Heart left ventricle (tissue), 16 donors: Measurements from ENCODE around the gene ALOX15. TPM values are rescaled to one million over a fixed set of nuclear protein-coding genes. Genes with fewer than 3 reads are reported as not detected.

Experiments
- ATAC-seq, 4 donors: fragments of 200-7000 bp; cut with Tn5 transposase; one replicate each; pipeline ENCODE4 v1.9.1; 2020 to 2022; ENCODE audit warnings: moderate library complexity in 4 of 4, mild to moderate bottlenecking in 3 of 4, moderate number of reproducible peaks in 1 of 4
- DNase-seq, 5 donors: peaks; one replicate each; pipeline ENCODE4 v3.0.0-alpha.2; 2020
- H3K27ac ChIP-seq, 12 donors: fragments of 200-600 bp; sonication (generic) in 4 of 12; one replicate each; pipeline versions ENCODE4 v1.5.0 to v1.8.0; 2016 to 2022; ENCODE audit warnings: mild to moderate bottlenecking in 2 of 12
- H3K27me3 ChIP-seq, 9 donors: fragments of 200-600 bp; sonication (generic) in 2 of 9; one replicate each; pipeline versions ENCODE4 v1.5.1 to v1.8.0; 2016 to 2022; ENCODE audit warnings: mild to moderate bottlenecking in 3 of 9
- H3K36me3 ChIP-seq, 9 donors: fragments of 200-600 bp; sonication (generic) in 2 of 9; one replicate each; pipeline versions ENCODE4 v1.5.0 to v1.8.0; 2018 to 2022; ENCODE audit warnings: mild to moderate bottlenecking in 2 of 9
- H3K4me1 ChIP-seq, 12 donors: fragments of 200-600 bp; sonication (generic) in 4 of 12; one replicate each; pipeline versions ENCODE4 v1.5.0 to v1.8.0; 2016 to 2022; ENCODE audit warnings: mild to moderate bottlenecking in 3 of 12
- H3K4me3 ChIP-seq, 12 donors: fragments of 200-600 bp; sonication (generic) in 4 of 12; one replicate each; pipeline versions ENCODE4 v1.5.0 to v1.8.0; 2017 to 2022; ENCODE audit warnings: mild to moderate bottlenecking in 9 of 12, moderate library complexity in 4 of 12
- H3K9me3 ChIP-seq, 12 donors: fragments of 200-600 bp; sonication (generic) in 4 of 12; one replicate each; pipeline versions ENCODE4 v1.5.0 to v1.8.0; 2016 to 2022; ENCODE audit warnings: mild to moderate bottlenecking in 1 of 12
- POLR2A ChIP-seq, 2 donors: fragments of 450-650 bp; IDR thresholded peaks; one replicate each; pipeline ENCODE4 v1.6.1; 2017; ENCODE audit warnings: antibody characterized with exemption in 2 of 2, mild to moderate bottlenecking in 2 of 2, moderate library complexity in 2 of 2
- WGBS, 4 donors: extraction: QIAGEN DNeasy Blood & Tissue Kit in 2 of 4; methylation state at CpG; one replicate each; pipeline versions ENCODE4 v1.1.5 to v1.1.7; 2013 to 2018; 5-methylcytosine and 5-hydroxymethylcytosine counted together
- intact Hi-C, 10 donors: fragments of 100-400 bp; cut with DNase I; formaldehyde crosslinking; loops; one replicate each; pipeline versions ENCODE4 v1.11.1 to v1.14.2; 2022
- polyA plus RNA-seq, 2 donors: library from polyadenylated mRNA; stranded (reverse); fragments of 200-250 nt; gene quantifications; one replicate each; pipeline ENCODE4 v1.2.3, GENCODE V29; 2013
- total RNA-seq, 9 donors: library from RNA; depleted of rRNA in 2 of 9; stranded (reverse); fragments of >200 nt in 2 of 9; fragmentation: NEBNext Ultra II Directional in 3 of 9; extraction: Animal tissue kit (Norgen Biotek cat#: 25700) in 3 of 9; gene quantifications; one replicate each; pipeline versions ENCODE4 v1.1.0 to v1.2.4, GENCODE V29; 2016 to 2023
- TF ChIP-seq, protein P1 (sequence below), 12 donors: fragments of 200-600 bp; sonication (generic) in 4 of 12; IDR thresholded peaks; one replicate each; pipeline versions ENCODE4 v1.5.0 to v1.8.0; 2018 to 2022; ENCODE audit warnings: antibody characterized with exemption in 12 of 12, mild to moderate bottlenecking in 5 of 12
- donor health status: ischemic (EF 13 %, LVEDD 7.1; RV severe dilation, severe dysfunction).
- donor health status: healthy with polysubstance abuse.
- donor health status: DM: no; HTN: yes; CAD: no.
- donor health status: DM: no; HTN: no; CAD: no.
- donor health status: ischemic (EF 25% LVEDD 6.9; RV normal size, moderate dysfunction).
- donor health status: ischemic (EF 25% LVEDD 5.7; RV mildly dilated, moderate dysfunction).
- donor health status: healthy.
- donor health status: DM: yes; HTN: yes; CAD: no.
- donor health status: ischemic (EF 35%, LVEDD 5.7; RV mildly dilated, moderate dysfunction).
- donor health status: nonischemic (EF 11% LVEDD 7.7; RV severe dilation, severe dysfunction).
- donor health status: DM: yes; HTN: yes; CAD: no.
- donor health status: PGD.
- donor health status: ischemic (EF 29% LVEDD 5.4; RV normal size, mild dysfunction).
- donor health status: nonischemic (EF 23%, LVEDD 6.1; RV moderate dilation, normal function).

Gene ALOX15
- total and polyA plus RNA-seq, 11 donors, result 0.23 to 62.4 (median 0.38) TPM; not detected in 5

DNA sequence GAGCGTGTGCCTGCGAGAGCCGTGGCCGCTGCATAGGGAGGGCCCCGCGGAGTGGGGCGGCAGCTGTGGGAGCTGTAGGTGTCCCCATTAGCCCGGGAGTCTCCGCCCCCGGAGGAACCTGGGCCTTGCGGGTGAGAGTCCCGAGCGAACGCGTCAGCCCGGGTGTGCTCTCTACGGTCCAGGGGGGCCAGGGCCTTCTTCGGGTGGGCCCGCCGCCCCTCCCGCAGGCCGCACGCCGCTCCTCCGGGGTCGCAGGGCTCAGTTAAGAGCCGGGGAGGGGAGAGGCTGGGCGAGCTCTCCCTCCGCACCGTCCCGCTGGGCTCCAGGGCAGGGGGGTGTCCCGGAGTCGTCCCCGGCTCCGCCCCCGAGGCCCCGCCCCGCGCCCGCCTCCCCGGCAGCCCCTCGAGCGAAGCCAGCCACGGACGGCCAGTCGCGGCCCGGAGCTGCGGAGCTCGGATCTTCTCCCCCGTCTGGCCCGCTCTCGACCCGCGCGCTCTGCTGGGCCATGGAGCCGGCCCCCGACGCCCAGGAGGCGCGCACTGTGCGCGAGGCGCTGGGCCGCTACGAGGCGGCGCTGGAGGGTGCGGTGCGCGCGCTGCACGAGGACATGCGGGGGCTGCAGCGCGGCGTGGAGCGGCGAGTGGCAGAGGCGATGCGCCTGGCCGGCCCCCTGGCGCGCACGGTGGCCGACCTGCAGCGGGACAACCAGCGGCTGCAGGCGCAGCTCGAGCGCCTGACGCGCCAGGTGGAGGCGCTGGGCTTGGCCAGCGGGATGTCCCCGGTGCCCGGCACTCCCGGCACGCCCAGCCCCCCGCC is 57.2 kb downstream of the ALOX15 start, which contains the start of gene SMTNL2:
Gene SMTNL2, plus strand, starts transcription at position 429 of the 816 bp plus-strand sequence. Its CDS starts 77 bp downstream, at position 506.
- DNase-seq (peak in 4 of 5 donors; percentile 64 to 84 (median 82)), ATAC-seq (peak; percentile 8 to 79 (median 68))
- peak within 1 kb of the TSS; percentile 53 to 72 (median 62) for H3K4me3 ChIP-seq
- intact Hi-C loops, result loop anchor here in 1 of 10 donors (2.0 kb wide), 1 partner anchor 40 kb away; no protein-coding TSS in a partner anchor
- 0 to 1% (median 0%) methylated on average over 9 to 100 of the region's 100 CpGs for WGBS, 4 donors
- H3K36me3 ChIP-seq, result no peaks in the 10 kb centered on the region
- no peaks in the 10 kb centered on the region for H3K9me3 ChIP-seq
- peaks cover 0 to 73% (median 22%) of the 10 kb centered on the region in 12 donors for H3K4me1 ChIP-seq
- peak within 1 kb of the TSS; percentile 56 to 86 (median 74) for H3K27ac ChIP-seq
- peaks cover 0 to 30% (median 10%) of the 10 kb centered on the region in 9 donors for H3K27me3 ChIP-seq
- peak in 1 of 2 donors; percentile 78 for TF ChIP-seq POLR2A (IDR thresholded peaks at IDR 0.05)
- TF ChIP-seq, protein P1, sequence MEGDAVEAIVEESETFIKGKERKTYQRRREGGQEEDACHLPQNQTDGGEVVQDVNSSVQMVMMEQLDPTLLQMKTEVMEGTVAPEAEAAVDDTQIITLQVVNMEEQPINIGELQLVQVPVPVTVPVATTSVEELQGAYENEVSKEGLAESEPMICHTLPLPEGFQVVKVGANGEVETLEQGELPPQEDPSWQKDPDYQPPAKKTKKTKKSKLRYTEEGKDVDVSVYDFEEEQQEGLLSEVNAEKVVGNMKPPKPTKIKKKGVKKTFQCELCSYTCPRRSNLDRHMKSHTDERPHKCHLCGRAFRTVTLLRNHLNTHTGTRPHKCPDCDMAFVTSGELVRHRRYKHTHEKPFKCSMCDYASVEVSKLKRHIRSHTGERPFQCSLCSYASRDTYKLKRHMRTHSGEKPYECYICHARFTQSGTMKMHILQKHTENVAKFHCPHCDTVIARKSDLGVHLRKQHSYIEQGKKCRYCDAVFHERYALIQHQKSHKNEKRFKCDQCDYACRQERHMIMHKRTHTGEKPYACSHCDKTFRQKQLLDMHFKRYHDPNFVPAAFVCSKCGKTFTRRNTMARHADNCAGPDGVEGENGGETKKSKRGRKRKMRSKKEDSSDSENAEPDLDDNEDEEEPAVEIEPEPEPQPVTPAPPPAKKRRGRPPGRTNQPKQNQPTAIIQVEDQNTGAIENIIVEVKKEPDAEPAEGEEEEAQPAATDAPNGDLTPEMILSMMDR (IDR thresholded peaks at IDR 0.05), result peak in 3 of 12 donors; percentile 4 to 27 (median 5)

DNA sequence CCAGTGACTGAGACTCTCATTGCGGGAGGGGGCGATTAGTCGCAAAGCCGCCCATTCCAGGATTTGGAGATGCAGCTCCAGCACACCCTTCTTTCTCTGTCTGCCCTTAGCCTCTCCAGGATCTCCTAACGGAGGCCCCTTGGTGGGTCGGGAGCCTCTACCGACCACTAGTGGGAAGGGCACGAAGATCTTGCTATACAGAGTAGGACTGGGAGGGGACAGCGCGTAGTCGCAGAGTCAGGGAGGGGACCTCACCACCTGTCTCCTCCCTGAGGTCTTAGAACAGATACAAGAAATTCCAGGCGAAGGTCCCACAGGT is 57.7 kb downstream of the ALOX15 start:
- TF ChIP-seq, protein P1 (IDR thresholded peaks at IDR 0.05), result peak in 11 of 12 donors; percentile 16 to 55 (median 34)
- TF ChIP-seq POLR2A (IDR thresholded peaks at IDR 0.05), result no peak
- peak; percentile 28 to 72 (median 65) for ATAC-seq
- intact Hi-C loops, result loop anchor here in 1 of 10 donors (2.0 kb wide), 1 partner anchor 41 kb away; no protein-coding TSS in a partner anchor
- Histone ChIP-seq H3K9me3 (no peaks in the 10 kb centered on the region), H3K4me3 (peak overlapping the region; percentile 53 to 72 (median 62)), H3K36me3 (no peaks in the 10 kb centered on the region), H3K27me3 (peaks cover 0 to 30% (median 10%) of the 10 kb centered on the region in 9 donors), H3K4me1 (peaks cover 0 to 68% (median 22%) of the 10 kb centered on the region in 12 donors), H3K27ac (peak overlapping the region; percentile 56 to 86 (median 74))
- DNase-seq, result peak in 2 of 5 donors; percentile 63 to 65
- WGBS, 4 donors, result 21 to 38% (median 26%) methylated on average over 7 to 12 of the region's 12 CpGs

GRCh38 chr17:4583206-4583605 is 58.3 kb downstream of the ALOX15 start:
- 78 to 86% (median 82%) methylated on average over 3 of the region's 3 CpGs for WGBS, 4 donors
- TF ChIP-seq, protein P1 (IDR thresholded peaks at IDR 0.05), result no peak
- no peak for TF ChIP-seq POLR2A (IDR thresholded peaks at IDR 0.05)
- DNase-seq, result no peak
- Histone ChIP-seq H3K27ac (peak overlapping the region in 1 of 12 donors; percentile 82), H3K4me3 (peak overlapping the region in 4 of 12 donors; percentile 57 to 70 (median 64)), H3K27me3 (peaks cover 0 to 30% (median 10%) of the 10 kb centered on the region in 9 donors), H3K36me3 (no peaks in the 10 kb centered on the region), H3K4me1 (peaks cover 0 to 62% (median 20%) of the 10 kb centered on the region in 12 donors), H3K9me3 (no peaks in the 10 kb centered on the region)
- intact Hi-C loops, result no loop called here
- no peak for ATAC-seq

DNA sequence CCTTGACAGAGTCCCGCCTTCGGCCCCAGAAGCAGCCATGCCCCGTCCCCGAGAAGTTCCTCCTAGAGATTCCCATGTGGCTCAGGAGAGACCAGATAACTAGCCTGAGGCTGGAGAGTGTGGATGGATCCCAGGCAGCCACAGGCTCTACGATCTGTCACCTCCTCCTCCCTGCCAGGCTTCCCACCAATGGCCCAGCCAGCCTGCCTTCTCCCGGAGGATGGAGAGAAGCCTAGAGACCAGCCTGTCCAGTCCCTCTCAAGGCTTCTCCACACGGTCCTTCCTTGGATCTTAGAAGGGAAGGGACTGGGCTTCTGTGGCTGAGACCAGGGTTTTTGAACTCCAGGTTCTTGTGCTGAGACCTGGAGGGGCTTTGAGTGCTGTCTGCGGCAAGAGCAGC is 58.8 kb downstream of the ALOX15 start:
- ATAC-seq, result no peak
- H3K4me1 ChIP-seq, result peaks cover 0 to 57% (median 17%) of the 10 kb centered on the region in 12 donors
- TF ChIP-seq, protein P1 (IDR thresholded peaks at IDR 0.05), result no peak
- no peak for TF ChIP-seq POLR2A (IDR thresholded peaks at IDR 0.05)
- H3K27me3 ChIP-seq, result peaks cover 0 to 30% (median 10%) of the 10 kb centered on the region in 9 donors
- H3K27ac ChIP-seq, result no peak overlapping the region
- intact Hi-C loops, result no loop called here
- no peaks in the 10 kb centered on the region for H3K36me3 ChIP-seq
- WGBS, 4 donors, result 79 to 90% (median 84%) methylated on average over 6 to 8 of the region's 8 CpGs
- no peak for DNase-seq
- H3K9me3 ChIP-seq, result no peaks in the 10 kb centered on the region
- no peak overlapping the region for H3K4me3 ChIP-seq
